ENCODE results near the gene CLEC2B. TPM values are rescaled to one million over a fixed set of nuclear protein-coding genes. Genes with fewer than 3 reads are reported as not detected.
A peak's percentile ranks its signal among the peaks of the same experiment; 100 is the strongest.
"Not testable (repeated sequence)": the region's sequence is repeated elsewhere in the genome, so short reads cannot be mapped to it uniquely, and the experiment has no call there.

The CLEC2B gene
- total RNA-seq, 1 donor from 2014 or later = not detected

GRCh38 chr12:9881246-9881645 is 12.1 kb upstream of the CLEC2B start, which contains the start of gene KLRF2:
Gene KLRF2, plus strand, starts transcription at chr12:9881489. Its CDS starts 107 bp downstream, at chr12:9881596.
- Mint-ChIP-seq H3K27me3 (ENCODE audit: low read depth) (no peaks in the 10 kb centered on the region), H3K4me3 (ENCODE audit: unreplicated experiment) (no peak within 1 kb of the TSS), H3K4me1 (ENCODE audit: low read depth) (no peaks in the 10 kb centered on the region), H3K27ac (ENCODE audit: unreplicated experiment) (no peak within 1 kb of the TSS), H3K36me3 (ENCODE audit: low read depth) (no peaks in the 10 kb centered on the region), H3K9me3 (ENCODE audit: low read depth) (no peaks in the 10 kb centered on the region)
- TF ChIP-seq CTCF (IDR thresholded peaks at IDR 0.05) = no peak
- no peak for DNase-seq (ENCODE audit: low spot score)

- no peak overlapping the region for H3K4me3 Mint-ChIP-seq (ENCODE audit: unreplicated experiment)
- no peak overlapping the region for H3K27ac Mint-ChIP-seq (ENCODE audit: unreplicated experiment)
- TF ChIP-seq CTCF (IDR thresholded peaks at IDR 0.05) = no peak
- no peaks in the 10 kb centered on the region for H3K36me3 Mint-ChIP-seq (ENCODE audit: low read depth)
- no peaks in the 10 kb centered on the region for H3K9me3 Mint-ChIP-seq (ENCODE audit: low read depth)
- H3K4me1 Mint-ChIP-seq (ENCODE audit: low read depth) = no peaks in the 10 kb centered on the region
- H3K27me3 Mint-ChIP-seq (ENCODE audit: low read depth) = no peaks in the 10 kb centered on the region
- no peak for DNase-seq (ENCODE audit: low spot score)
Measured at GRCh38 chr12:9880532-9881078, 11.5 kb upstream of the CLEC2B start.

DNA sequence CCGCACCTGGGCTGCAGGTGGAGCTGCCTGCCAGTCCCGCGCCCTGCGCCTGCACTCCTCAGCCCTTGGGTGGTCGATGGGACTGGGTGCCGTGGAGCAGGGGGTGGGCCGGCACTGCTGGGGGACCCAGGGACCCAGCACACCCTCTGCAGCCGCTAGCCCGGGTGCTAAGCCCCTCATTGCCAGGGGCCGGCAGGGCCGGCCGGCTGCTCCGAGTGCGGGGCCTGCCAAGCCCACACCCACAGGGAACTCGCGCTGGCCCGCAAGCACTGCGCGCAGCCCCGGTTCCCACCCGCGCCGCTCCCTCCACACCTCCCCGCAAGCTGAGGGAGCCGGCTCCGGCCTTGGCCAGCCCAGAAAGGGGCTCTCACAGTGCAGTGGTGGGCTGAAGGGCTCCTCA is 7.0 kb upstream of the CLEC2B start:
- not testable (repeated sequence) for H3K36me3 Mint-ChIP-seq (ENCODE audit: low read depth); H3K27ac Mint-ChIP-seq (ENCODE audit: unreplicated experiment); H3K9me3 Mint-ChIP-seq (ENCODE audit: low read depth); H3K27me3 Mint-ChIP-seq (ENCODE audit: low read depth); H3K4me3 Mint-ChIP-seq (ENCODE audit: unreplicated experiment)
- H3K4me1 Mint-ChIP-seq (ENCODE audit: low read depth) = peaks cover 10% of the 10 kb centered on the region
- DNase-seq (ENCODE audit: low spot score) = peak; percentile 41

- Mint-ChIP-seq H3K4me3 (ENCODE audit: unreplicated experiment) (no peak overlapping the region), H3K36me3 (ENCODE audit: low read depth) (no peaks in the 10 kb centered on the region), H3K9me3 (ENCODE audit: low read depth) (no peaks in the 10 kb centered on the region), H3K27me3 (ENCODE audit: low read depth) (no peaks in the 10 kb centered on the region), H3K4me1 (ENCODE audit: low read depth) (peaks cover 24% of the 10 kb centered on the region), H3K27ac (ENCODE audit: unreplicated experiment) (no peak overlapping the region)
- no peak for TF ChIP-seq CTCF (IDR thresholded peaks at IDR 0.05)
- no peak for DNase-seq (ENCODE audit: low spot score)
Measured at GRCh38 chr12:9872742-9873141, 3.6 kb upstream of the CLEC2B start.

GRCh38 chr12:9872162-9872561 is 3.0 kb upstream of the CLEC2B start:
- DNase-seq (ENCODE audit: low spot score) = no peak
- peaks cover 24% of the 10 kb centered on the region for H3K4me1 Mint-ChIP-seq (ENCODE audit: low read depth)
- H3K27me3 Mint-ChIP-seq (ENCODE audit: low read depth) = no peaks in the 10 kb centered on the region
- H3K27ac Mint-ChIP-seq (ENCODE audit: unreplicated experiment) = peak overlapping the region; percentile 45
- TF ChIP-seq CTCF (IDR thresholded peaks at IDR 0.05) = no peak
- no peak overlapping the region for H3K4me3 Mint-ChIP-seq (ENCODE audit: unreplicated experiment)
- H3K9me3 Mint-ChIP-seq (ENCODE audit: low read depth) = no peaks in the 10 kb centered on the region
- H3K36me3 Mint-ChIP-seq (ENCODE audit: low read depth) = no peaks in the 10 kb centered on the region

GRCh38 chr12:9870286-9870866 is 1.2 kb upstream of the CLEC2B start:
- H3K27ac Mint-ChIP-seq (ENCODE audit: unreplicated experiment) = peak overlapping the region; percentile 67
- H3K4me1 Mint-ChIP-seq (ENCODE audit: low read depth) = peaks cover 24% of the 10 kb centered on the region
- no peak for DNase-seq (ENCODE audit: low spot score)
- no peaks in the 10 kb centered on the region for H3K9me3 Mint-ChIP-seq (ENCODE audit: low read depth)
- H3K36me3 Mint-ChIP-seq (ENCODE audit: low read depth) = no peaks in the 10 kb centered on the region
- no peaks in the 10 kb centered on the region for H3K27me3 Mint-ChIP-seq (ENCODE audit: low read depth)
- TF ChIP-seq CTCF (IDR thresholded peaks at IDR 0.05) = no peak
- no peak overlapping the region for H3K4me3 Mint-ChIP-seq (ENCODE audit: unreplicated experiment)

Data from chondrocyte (in vitro differentiated cells).